Nephron progenitor cell (in vitro differentiated cells): ENCODE results near the gene GRK5.

ENCODE experiments used
- DNase-seq: peaks from one replicate; pipeline ENCODE4 v3.0.0; 2021
- H3K27ac Mint-ChIP-seq: 2 replicates; pipeline ENCODE4 v1.8.0; 2021; ENCODE audit warnings: mild to moderate bottlenecking, moderate library complexity, mixed read lengths
- H3K27me3 Mint-ChIP-seq: 2 replicates; pipeline ENCODE4 v1.8.0; 2021; ENCODE audit warnings: mild to moderate bottlenecking, low read depth, mixed read lengths; ENCODE audit not compliant: poor library complexity
- H3K36me3 Mint-ChIP-seq: 2 replicates; pipeline ENCODE4 v1.8.0; 2021; ENCODE audit warnings: low read depth, mixed read lengths
- H3K4me1 Mint-ChIP-seq: 2 replicates; pipeline ENCODE4 v1.8.0; 2021; ENCODE audit warnings: mixed read lengths
- H3K4me3 Mint-ChIP-seq: 2 replicates; pipeline ENCODE4 v1.8.0; 2021; ENCODE audit warnings: mild to moderate bottlenecking, moderate library complexity, mixed read lengths
- H3K9me3 Mint-ChIP-seq: 2 replicates; pipeline ENCODE4 v1.8.0; 2021; ENCODE audit warnings: mild to moderate bottlenecking, moderate library complexity, mixed read lengths
- TF ChIP-seq, protein P1 (sequence below): fragments of 200-600 bp; sonication (generic); IDR thresholded peaks from 2 replicates; pipeline ENCODE4 v1.5.0; 2021; ENCODE audit warnings: antibody characterized with exemption

GRK5 gene

DNA sequence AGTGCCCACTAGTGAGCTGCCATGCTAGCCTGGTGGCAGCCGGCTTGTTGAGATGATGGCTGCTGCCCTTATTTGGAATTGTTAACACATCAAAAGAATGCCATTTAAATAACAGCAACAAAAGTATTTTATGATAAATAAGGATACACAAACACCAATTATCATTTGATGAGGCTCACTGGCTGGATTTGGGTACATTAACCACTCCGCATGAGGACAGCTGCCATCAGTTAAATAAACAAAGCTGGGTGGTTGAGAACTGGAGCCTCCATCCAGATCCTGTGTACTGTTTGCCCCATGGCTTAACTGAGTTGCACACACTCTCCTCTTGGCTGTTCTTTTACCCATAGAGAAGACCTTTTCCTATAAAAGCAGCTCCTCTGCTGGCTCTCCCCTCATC is 231.3 kb downstream of the GRK5 start:
- H3K36me3 Mint-ChIP-seq: peaks cover 71% of the 10 kb centered on the region
- no peaks in the 10 kb centered on the region for H3K27me3 Mint-ChIP-seq
- TF ChIP-seq, protein P1, sequence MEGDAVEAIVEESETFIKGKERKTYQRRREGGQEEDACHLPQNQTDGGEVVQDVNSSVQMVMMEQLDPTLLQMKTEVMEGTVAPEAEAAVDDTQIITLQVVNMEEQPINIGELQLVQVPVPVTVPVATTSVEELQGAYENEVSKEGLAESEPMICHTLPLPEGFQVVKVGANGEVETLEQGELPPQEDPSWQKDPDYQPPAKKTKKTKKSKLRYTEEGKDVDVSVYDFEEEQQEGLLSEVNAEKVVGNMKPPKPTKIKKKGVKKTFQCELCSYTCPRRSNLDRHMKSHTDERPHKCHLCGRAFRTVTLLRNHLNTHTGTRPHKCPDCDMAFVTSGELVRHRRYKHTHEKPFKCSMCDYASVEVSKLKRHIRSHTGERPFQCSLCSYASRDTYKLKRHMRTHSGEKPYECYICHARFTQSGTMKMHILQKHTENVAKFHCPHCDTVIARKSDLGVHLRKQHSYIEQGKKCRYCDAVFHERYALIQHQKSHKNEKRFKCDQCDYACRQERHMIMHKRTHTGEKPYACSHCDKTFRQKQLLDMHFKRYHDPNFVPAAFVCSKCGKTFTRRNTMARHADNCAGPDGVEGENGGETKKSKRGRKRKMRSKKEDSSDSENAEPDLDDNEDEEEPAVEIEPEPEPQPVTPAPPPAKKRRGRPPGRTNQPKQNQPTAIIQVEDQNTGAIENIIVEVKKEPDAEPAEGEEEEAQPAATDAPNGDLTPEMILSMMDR: no peak
- DNase-seq: no peak
- H3K27ac Mint-ChIP-seq: no peak overlapping the region
- H3K4me3 Mint-ChIP-seq: no peak overlapping the region
- H3K9me3 Mint-ChIP-seq: peaks cover 36% of the 10 kb centered on the region
- peaks cover 24% of the 10 kb centered on the region for H3K4me1 Mint-ChIP-seq

- DNase-seq: no peak
- TF ChIP-seq, protein P1: no peak
- H3K4me3 Mint-ChIP-seq: no peak overlapping the region
These were observed 232.6 kb downstream of the GRK5 start for GRCh38 chr10:119439922-119440321.

GRCh38 chr10:119441151-119441821 is 233.9 kb downstream of the GRK5 start:
- no peak overlapping the region for H3K4me3 Mint-ChIP-seq
- peaks cover 14% of the 10 kb centered on the region for H3K9me3 Mint-ChIP-seq
- no peak for DNase-seq
- H3K4me1 Mint-ChIP-seq: peaks cover 33% of the 10 kb centered on the region
- peaks cover 45% of the 10 kb centered on the region for H3K36me3 Mint-ChIP-seq
- H3K27ac Mint-ChIP-seq: peak overlapping the region; percentile 73
- TF ChIP-seq, protein P1: no peak
- no peaks in the 10 kb centered on the region for H3K27me3 Mint-ChIP-seq

More at GRCh38 chr10:119439922-119440321, 232.6 kb downstream of the GRK5 start:
- Mint-ChIP-seq H3K36me3 (peaks cover 59% of the 10 kb centered on the region), H3K9me3 (peaks cover 23% of the 10 kb centered on the region), H3K4me1 (peaks cover 30% of the 10 kb centered on the region), H3K27me3 (no peaks in the 10 kb centered on the region), H3K27ac (no peak overlapping the region)

DNA sequence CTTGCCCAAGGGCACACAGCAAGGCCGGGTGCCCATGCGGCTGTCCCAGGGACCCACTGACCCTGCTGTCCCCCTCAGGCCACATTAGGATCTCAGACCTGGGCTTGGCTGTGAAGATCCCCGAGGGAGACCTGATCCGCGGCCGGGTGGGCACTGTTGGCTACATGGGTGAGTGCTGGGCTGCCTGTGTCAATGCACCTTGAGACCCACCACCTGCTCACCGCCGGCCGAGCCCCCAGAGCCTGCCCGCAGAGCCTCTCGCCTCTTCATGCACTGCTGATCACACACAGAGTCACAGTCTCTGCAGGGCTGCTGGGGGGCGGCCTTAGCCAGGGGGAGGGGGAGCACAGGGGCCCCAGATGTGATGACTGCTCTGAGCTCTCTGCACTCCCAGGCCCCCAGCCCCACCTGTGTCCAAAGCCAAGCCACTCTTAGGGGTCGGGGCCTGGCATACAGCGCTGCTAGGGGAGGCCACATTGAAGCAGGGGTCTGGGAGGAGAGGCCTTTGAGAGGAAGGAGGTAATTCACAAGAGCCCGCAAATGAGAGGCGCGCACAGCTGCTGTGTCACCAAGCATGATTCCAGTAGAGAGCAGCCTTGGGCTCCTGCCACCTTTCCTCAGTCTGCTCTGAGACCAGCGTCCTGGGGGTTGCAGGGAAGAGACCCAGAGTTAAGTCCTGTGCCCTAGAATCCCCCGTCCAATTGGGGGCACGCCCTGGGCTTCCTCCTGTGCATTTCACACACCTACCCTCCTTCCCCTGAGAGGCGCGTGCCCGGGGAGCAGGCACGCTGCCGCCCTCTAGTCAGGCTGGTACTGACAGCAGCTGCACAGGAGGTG is 234.8 kb downstream of the GRK5 start:
- peak; percentile 51 for DNase-seq
- Mint-ChIP-seq H3K27me3 (no peaks in the 10 kb centered on the region), H3K4me3 (no peak overlapping the region), H3K27ac (peak overlapping the region; percentile 86), H3K36me3 (peaks cover 39% of the 10 kb centered on the region), H3K9me3 (peaks cover 14% of the 10 kb centered on the region), H3K4me1 (peaks cover 38% of the 10 kb centered on the region)
- TF ChIP-seq, protein P1: no peak

DNA sequence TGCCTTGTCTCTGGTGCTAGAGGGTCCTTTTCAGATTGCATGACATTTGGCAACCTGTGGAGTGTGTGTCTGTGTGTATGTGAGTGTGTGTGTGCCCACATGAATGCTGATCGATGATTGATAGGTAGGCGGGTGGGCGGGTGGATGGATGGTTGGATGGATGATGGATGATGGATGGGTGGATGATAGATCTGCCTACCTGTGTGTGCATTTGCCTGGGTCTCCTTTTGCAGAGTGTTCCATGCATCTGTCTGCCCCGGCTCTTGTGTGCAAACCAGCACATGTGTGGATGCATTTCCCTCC is 235.3 kb downstream of the GRK5 start:
- H3K4me1 Mint-ChIP-seq: peaks cover 43% of the 10 kb centered on the region

More for the DNA sequence above, 235.3 kb downstream of the GRK5 start:
- TF ChIP-seq, protein P1: no peak
- Mint-ChIP-seq H3K27me3 (no peaks in the 10 kb centered on the region), H3K36me3 (peaks cover 35% of the 10 kb centered on the region), H3K9me3 (peaks cover 12% of the 10 kb centered on the region), H3K27ac (no peak overlapping the region), H3K4me3 (no peak overlapping the region)
- DNase-seq: no peak
